Testis (tissue), 3 donors: ENCODE results near the gene GARS1. TPM values are rescaled to one million over a fixed set of nuclear protein-coding genes. Genes with fewer than 3 reads are reported as not detected.
A peak's percentile ranks its signal among the peaks of the same experiment; 100 is the strongest.
"Not testable (repeated sequence)": the region's sequence is repeated elsewhere in the genome, so short reads cannot be mapped to it uniquely, and the experiment has no call there.

Experiments used
- DNase-seq: peaks from one replicate; pipeline ENCODE4 v3.0.0-alpha.2; 2019
- H3K27ac ChIP-seq, 2 donors: fragments of 200-600 bp; sonication (generic); one replicate each; pipeline ENCODE4 v1.5.1; 2019
- H3K27me3 ChIP-seq: fragments of 200-600 bp; sonication (generic); one replicate; pipeline ENCODE4 v1.5.1; 2019
- H3K36me3 ChIP-seq: fragments of 200-600 bp; sonication (generic); one replicate; pipeline ENCODE4 v1.5.1; 2017; ENCODE audit warnings: low read depth; ENCODE audit errors: missing control alignments
- H3K4me1 ChIP-seq: fragments of 200-600 bp; sonication (generic); one replicate; pipeline ENCODE4 v1.5.1; 2019
- H3K4me3 ChIP-seq, 2 donors: fragments of 200-600 bp; sonication (generic); one replicate each; pipeline ENCODE4 v1.5.1; 2017 to 2019
- H3K9me3 ChIP-seq: fragments of 200-600 bp; sonication (generic); one replicate; pipeline ENCODE4 v1.5.1; 2017
- POLR2A ChIP-seq: fragments of 450-650 bp; IDR thresholded peaks from one replicate; pipeline ENCODE4 v1.6.1; 2017; ENCODE audit warnings: antibody characterized with exemption, mild to moderate bottlenecking, moderate library complexity
- WGBS, 2 donors: methylation state at CpG; one replicate each; pipeline ENCODE4 v1.1.5; 2018; 5-methylcytosine and 5-hydroxymethylcytosine counted together
- intact Hi-C: fragments of 100-400 bp; cut with DNase I; formaldehyde crosslinking; loops from one replicate; pipeline ENCODE4 v1.15.1; 2023; ENCODE audit warnings: low total_unique reads
- polyA plus RNA-seq: library from polyadenylated mRNA; stranded (reverse); fragments of 350-450 nt; fragmentation: Illumina TruSeq; extraction: RNeasy Lipid Tissue Mini Kit (QIAGEN cat#74804); gene quantifications from one replicate; pipeline ENCODE4 v1.2.3, GENCODE V29; 2014; ENCODE audit warnings: low read depth, low replicate concordance; ENCODE audit not compliant: insufficient read depth
- total RNA-seq, 2 donors: library from RNA; depleted of rRNA; stranded (reverse); fragments of >200 nt; gene quantifications; one replicate each; pipeline ENCODE4 v1.2.3, GENCODE V29; 2016
- TF ChIP-seq, protein P1 (sequence below), 3 experiments: fragments of 450-650 bp in 2 of 3; fragments of 200-600 bp in 1 of 3; sonication (generic) in 1 of 3; IDR thresholded peaks; one replicate each; pipeline ENCODE4 v1.5.1; 2016 to 2019; ENCODE audit warnings: antibody characterized with exemption in 3 of 3, mild to moderate bottlenecking in 2 of 3, moderate library complexity in 1 of 3

Gene GARS1
- total and polyA plus RNA-seq, 3 donors from 2014 or later, result 104 to 115 (median 110) TPM

DNA sequence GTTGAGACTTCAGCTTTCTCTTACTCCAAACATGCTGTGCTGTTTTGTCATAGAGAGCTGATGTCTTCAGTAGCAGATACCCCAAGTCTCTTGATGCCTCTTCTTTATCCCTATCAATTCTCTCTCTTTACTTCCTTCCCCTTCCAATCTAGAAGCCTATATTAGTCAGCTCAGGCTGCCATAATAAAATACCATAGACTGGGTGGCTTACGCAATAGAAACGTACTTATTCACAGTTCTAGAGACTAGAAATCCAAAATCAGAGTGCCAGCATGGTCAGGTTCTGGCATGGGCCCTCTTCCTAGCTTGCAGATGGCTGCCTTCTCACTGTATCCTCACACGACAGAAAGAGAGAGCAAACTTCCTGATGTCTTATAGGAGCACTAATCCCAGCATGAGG lies 9.0 kb upstream of the GARS1 start:
- H3K9me3 ChIP-seq, result no peaks in the 10 kb centered on the region
- TF ChIP-seq, protein P1, sequence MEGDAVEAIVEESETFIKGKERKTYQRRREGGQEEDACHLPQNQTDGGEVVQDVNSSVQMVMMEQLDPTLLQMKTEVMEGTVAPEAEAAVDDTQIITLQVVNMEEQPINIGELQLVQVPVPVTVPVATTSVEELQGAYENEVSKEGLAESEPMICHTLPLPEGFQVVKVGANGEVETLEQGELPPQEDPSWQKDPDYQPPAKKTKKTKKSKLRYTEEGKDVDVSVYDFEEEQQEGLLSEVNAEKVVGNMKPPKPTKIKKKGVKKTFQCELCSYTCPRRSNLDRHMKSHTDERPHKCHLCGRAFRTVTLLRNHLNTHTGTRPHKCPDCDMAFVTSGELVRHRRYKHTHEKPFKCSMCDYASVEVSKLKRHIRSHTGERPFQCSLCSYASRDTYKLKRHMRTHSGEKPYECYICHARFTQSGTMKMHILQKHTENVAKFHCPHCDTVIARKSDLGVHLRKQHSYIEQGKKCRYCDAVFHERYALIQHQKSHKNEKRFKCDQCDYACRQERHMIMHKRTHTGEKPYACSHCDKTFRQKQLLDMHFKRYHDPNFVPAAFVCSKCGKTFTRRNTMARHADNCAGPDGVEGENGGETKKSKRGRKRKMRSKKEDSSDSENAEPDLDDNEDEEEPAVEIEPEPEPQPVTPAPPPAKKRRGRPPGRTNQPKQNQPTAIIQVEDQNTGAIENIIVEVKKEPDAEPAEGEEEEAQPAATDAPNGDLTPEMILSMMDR (IDR thresholded peaks at IDR 0.05), result no peak
- no peak for TF ChIP-seq POLR2A
- no peak for DNase-seq
- H3K36me3 ChIP-seq, result no peaks in the 10 kb centered on the region
- H3K4me1 ChIP-seq, result no peaks in the 10 kb centered on the region
- no peak overlapping the region for H3K27ac ChIP-seq
- WGBS, 2 donors, result 85 to 93% methylated on average over 3 of the region's 3 CpGs
- intact Hi-C loops, result no loop called here
- no peaks in the 10 kb centered on the region for H3K27me3 ChIP-seq
- no peak overlapping the region for H3K4me3 ChIP-seq

DNA sequence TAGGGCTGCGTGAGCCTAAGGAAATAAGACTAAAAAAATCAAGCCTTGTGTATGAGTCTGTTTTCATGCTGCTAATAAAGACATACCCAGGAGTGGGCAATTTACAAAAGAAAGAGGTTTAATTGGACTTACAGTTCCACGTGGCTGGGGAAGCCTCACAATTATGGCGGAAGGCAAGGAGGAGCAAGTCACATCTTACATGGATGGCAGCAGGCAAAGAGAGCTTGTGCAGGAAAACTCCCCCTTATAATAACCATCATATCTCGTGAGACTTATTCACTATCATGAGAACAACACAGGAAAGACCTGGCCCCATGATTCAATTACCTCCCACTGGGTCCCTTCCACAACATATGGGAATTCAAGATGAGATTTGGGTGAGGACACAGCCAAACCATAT lies 7.1 kb upstream of the GARS1 start:
- H3K27ac ChIP-seq, DNase-seq, H3K4me1 ChIP-seq, H3K9me3 ChIP-seq, H3K36me3 ChIP-seq, H3K4me3 ChIP-seq, H3K27me3 ChIP-seq, intact Hi-C loops: not testable (repeated sequence)
- WGBS, 2 donors, result 95 to 97% methylated on average over 4 of the region's 4 CpGs

DNA sequence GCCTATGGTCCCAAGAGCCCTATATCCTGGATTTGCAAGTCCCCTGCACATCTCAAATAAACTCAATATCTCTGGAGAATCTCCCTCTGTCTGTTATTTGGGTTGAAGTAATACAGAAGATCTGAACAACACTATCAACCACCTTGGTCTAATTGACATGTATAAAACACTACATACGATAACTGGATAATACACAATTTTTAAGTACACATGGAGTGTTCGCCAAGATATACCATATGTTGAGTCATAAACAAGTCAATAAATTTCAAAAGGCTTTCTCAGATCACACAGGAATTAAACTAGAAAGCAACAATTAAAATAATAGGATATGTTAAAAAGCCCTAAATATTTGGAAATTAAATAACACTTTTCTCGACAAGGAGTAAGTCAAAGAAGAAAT lies 5.6 kb upstream of the GARS1 start:
- no peaks in the 10 kb centered on the region for H3K9me3 ChIP-seq
- no peak overlapping the region for H3K4me3 ChIP-seq
- no peaks in the 10 kb centered on the region for H3K36me3 ChIP-seq
- WGBS, 2 donors, result 90 to 94% methylated on average over 3 of the region's 3 CpGs
- no peak for DNase-seq
- peaks cover 10% of the 10 kb centered on the region for H3K4me1 ChIP-seq
- H3K27ac ChIP-seq, result no peak overlapping the region
- intact Hi-C loops, result no loop called here
- no peak for TF ChIP-seq POLR2A
- TF ChIP-seq, protein P1 (IDR thresholded peaks at IDR 0.05), result no peak
- H3K27me3 ChIP-seq, result no peaks in the 10 kb centered on the region

DNA sequence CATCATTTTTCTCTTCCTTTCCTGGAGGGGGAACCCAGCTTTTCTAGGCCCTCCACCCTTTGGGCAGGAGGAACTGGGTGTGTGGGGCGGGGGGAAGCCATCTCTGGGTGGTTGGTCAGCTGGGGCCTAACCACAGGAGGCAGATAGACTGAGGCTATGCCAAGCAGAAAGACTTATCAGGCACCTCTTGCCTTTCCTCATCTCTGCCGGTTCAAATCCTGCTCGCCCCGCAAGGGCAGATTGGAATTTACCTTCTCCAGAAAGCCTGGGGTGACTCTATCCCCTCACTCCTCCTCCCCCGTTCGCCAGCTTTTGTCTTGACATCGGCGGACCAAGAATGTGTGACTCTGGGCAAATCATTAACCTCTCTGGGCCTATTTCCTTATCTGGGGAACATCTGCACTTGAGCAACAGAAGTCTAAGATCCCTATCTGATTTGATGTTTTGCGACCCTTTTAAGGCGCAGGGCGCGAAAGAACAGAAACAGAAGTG lies 584 bp upstream of the GARS1 start:
- Histone ChIP-seq H3K4me1 (peaks cover 18% of the 10 kb centered on the region), H3K4me3 (peak overlapping the region; percentile 96 to 99), H3K27ac (peak overlapping the region; percentile 82 to 95), H3K36me3 (no peaks in the 10 kb centered on the region), H3K27me3 (no peaks in the 10 kb centered on the region), H3K9me3 (no peaks in the 10 kb centered on the region)
- TF ChIP-seq, protein P1 (IDR thresholded peaks at IDR 0.05), result no peak
- no peak for TF ChIP-seq POLR2A
- 0 to 1% methylated on average over 12 of the region's 12 CpGs for WGBS, 2 donors
- intact Hi-C loops, result no loop called here
- peak; percentile 49 for DNase-seq

DNA sequence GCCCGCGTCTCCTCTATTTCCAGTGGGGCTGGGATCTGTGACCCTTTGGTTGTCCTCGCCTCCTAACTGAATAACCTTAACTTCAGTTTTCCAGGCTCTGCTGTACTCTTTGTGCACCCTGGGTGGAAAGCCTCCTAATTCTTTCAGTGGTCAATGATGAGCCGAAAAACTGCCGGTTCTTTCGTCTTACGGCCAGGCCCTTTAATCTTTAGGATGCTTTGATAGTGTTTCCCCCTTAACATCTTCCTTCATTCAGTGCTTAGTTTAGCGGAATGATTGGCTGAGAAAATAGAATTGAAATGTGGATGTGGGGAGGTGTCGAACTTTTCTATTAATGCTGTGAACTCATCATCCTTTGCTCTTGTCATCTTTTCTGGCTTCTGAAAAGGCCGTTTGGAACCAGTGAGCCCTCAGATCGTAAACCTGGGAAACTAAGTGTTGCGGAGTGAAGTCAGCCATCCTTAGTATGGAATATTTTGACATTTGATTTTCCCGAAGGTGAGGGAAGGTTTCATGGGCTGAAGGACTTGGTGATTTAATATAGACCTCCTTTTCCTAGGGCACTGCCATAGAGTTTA lies 847 bp downstream of the GARS1 start:
- H3K36me3 ChIP-seq, result no peaks in the 10 kb centered on the region
- intact Hi-C loops, result no loop called here
- peaks cover 18% of the 10 kb centered on the region for H3K4me1 ChIP-seq
- no peaks in the 10 kb centered on the region for H3K27me3 ChIP-seq
- DNase-seq, result no peak
- peak overlapping the region; percentile 96 to 99 for H3K4me3 ChIP-seq
- peak overlapping the region; percentile 82 to 95 for H3K27ac ChIP-seq
- no peak for TF ChIP-seq POLR2A
- TF ChIP-seq, protein P1 (IDR thresholded peaks at IDR 0.05), result no peak
- WGBS, 2 donors, result 1% methylated on average over 13 of the region's 13 CpGs
- H3K9me3 ChIP-seq, result no peaks in the 10 kb centered on the region
